ENCODE results near the gene GGA1.

DNA sequence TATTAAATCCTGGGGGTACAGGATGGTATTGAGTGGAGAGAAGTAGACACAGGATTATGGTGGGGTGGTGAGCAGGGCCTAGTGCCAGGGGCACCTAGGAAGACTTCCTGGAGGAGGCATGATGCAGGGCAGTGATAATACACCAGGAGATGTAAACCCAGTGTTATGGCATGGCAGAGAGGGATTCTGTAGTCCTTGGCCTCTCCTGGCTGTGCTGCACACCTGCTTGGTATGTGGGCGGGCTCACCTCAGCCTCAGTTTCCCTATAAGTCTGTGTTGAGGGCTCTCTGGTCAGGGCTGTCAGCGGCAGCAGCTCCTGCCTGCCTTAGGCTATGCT, 52.0 kb downstream of the GGA1 start:
- TF ChIP-seq EP300 (IDR thresholded peaks at IDR 0.05) (no peak), POLR2A (IDR thresholded peaks at IDR 0.05; ENCODE audit: low read depth) (no peak)
- TF ChIP-seq, protein P1, sequence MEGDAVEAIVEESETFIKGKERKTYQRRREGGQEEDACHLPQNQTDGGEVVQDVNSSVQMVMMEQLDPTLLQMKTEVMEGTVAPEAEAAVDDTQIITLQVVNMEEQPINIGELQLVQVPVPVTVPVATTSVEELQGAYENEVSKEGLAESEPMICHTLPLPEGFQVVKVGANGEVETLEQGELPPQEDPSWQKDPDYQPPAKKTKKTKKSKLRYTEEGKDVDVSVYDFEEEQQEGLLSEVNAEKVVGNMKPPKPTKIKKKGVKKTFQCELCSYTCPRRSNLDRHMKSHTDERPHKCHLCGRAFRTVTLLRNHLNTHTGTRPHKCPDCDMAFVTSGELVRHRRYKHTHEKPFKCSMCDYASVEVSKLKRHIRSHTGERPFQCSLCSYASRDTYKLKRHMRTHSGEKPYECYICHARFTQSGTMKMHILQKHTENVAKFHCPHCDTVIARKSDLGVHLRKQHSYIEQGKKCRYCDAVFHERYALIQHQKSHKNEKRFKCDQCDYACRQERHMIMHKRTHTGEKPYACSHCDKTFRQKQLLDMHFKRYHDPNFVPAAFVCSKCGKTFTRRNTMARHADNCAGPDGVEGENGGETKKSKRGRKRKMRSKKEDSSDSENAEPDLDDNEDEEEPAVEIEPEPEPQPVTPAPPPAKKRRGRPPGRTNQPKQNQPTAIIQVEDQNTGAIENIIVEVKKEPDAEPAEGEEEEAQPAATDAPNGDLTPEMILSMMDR (IDR thresholded peaks at IDR 0.05): no peak
